ENCODE results near the gene GMNN. TPM values are rescaled to one million over a fixed set of nuclear protein-coding genes. Genes with fewer than 3 reads are reported as not detected.
A peak's percentile ranks its signal among the peaks of the same experiment; 100 is the strongest.

GMNN gene
- polyA plus RNA-seq, 1 donor (not counting 4 experiments of a cell fraction or from before 2014, with no cell fraction given) = 28.4 TPM

GRCh38 chr6:24824142-24824938, 49.6 kb downstream of the GMNN start:
- Histone ChIP-seq H3K9me1 (ENCODE audit: control insufficient read depth, extremely low read depth, insufficient read depth, low read length) (no peaks in the 10 kb centered on the region), H3K4me2 (ENCODE audit: control insufficient read depth, extremely low read depth, insufficient read depth, low read depth, low read length) (no peak overlapping the region), H3K9ac (ENCODE audit: control insufficient read depth, extremely low read depth, insufficient read depth, low read length) (no peak overlapping the region), H2AFZ (ENCODE audit: control insufficient read depth, low read length) (no peak overlapping the region), H3K9me3 (ENCODE audit: control insufficient read depth, low read depth, low read length) (no peaks in the 10 kb centered on the region), H3K4me3 (ENCODE audit: control insufficient read depth in 2 of 3, extremely low read depth in 1 of 3, insufficient read depth in 2 of 3, low read depth in 1 of 3, low read length in 3 of 3) (no peak overlapping the region), H3K36me3 (ENCODE audit: control insufficient read depth in 2 of 2, extremely low read depth in 1 of 2, insufficient read depth in 2 of 2, low read length in 2 of 2) (no peaks in the 10 kb centered on the region), H3K79me2 (ENCODE audit: control insufficient read depth, insufficient read depth, low read length) (no peaks in the 10 kb centered on the region), H3K27ac (ENCODE audit: control insufficient read depth, insufficient read depth, low read length) (no peak overlapping the region), H3K27me3 (ENCODE audit: control insufficient read depth, extremely low read depth, insufficient read depth, low read length) (no peaks in the 10 kb centered on the region), H3K4me1 (ENCODE audit: control insufficient read depth, extremely low read depth, insufficient read depth, low read length) (peaks cover 10% of the 10 kb centered on the region), H4K20me1 (ENCODE audit: control insufficient read depth, extremely low read depth, insufficient read depth, low read length) (no peaks in the 10 kb centered on the region)
- no peak for FAIRE-seq
- no peak for DNase-seq (ENCODE audit: low read depth, low spot score)
- TF ChIP-seq EZH2 (IDR thresholded peaks at IDR 0.05; ENCODE audit: low read length) (no peak), CTCF (optimal IDR thresholded peaks at IDR 0.05 in 1 of 3, IDR thresholded peaks at IDR 0.05 in 1 of 3, conservative IDR thresholded peaks at IDR 0.05 in 1 of 3; ENCODE audit: extremely low read depth in 1 of 3, insufficient read depth in 2 of 3, low read length in 3 of 3) (no peak)
- dilution Hi-C loops (cut with MboI; ENCODE audit: extremely low pct_ligation_motif_present, low sequenced_read_pairs) = no loop called here

DNA sequence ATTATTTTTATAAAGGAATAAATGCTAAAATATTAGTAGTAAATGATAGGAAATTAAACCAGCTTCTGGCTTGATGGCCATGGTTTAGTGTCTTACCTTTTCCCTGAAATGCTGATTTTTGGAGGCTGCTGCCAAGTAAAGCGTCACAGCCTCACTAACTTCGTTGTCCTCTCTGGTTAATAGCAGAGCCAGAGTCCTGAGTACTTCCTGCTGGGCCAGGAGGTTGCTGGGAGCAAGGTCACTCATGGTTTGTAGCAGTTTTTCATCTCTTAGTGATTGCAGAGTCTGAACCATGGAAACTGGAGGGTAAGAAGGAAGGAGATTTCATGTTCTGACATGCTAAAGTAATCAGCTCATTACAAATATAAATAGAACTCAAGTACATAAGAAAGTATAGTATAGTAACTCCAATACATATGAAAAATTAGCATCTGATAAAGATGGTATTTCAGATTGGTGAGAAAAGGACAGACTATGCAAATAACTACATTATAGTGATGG, 50.4 kb downstream of the GMNN start:
- no peaks in the 10 kb centered on the region for H3K27me3 ChIP-seq (ENCODE audit: control insufficient read depth, extremely low read depth, insufficient read depth, low read length)
- no peak for DNase-seq (ENCODE audit: low read depth, low spot score)
- no peak overlapping the region for H3K4me3 ChIP-seq (ENCODE audit: control insufficient read depth in 2 of 3, extremely low read depth in 1 of 3, insufficient read depth in 2 of 3, low read depth in 1 of 3, low read length in 3 of 3)
- H3K27ac ChIP-seq (ENCODE audit: control insufficient read depth, insufficient read depth, low read length) = no peak overlapping the region
- peaks cover 10% of the 10 kb centered on the region for H3K4me1 ChIP-seq (ENCODE audit: control insufficient read depth, extremely low read depth, insufficient read depth, low read length)
- H3K79me2 ChIP-seq (ENCODE audit: control insufficient read depth, insufficient read depth, low read length) = no peaks in the 10 kb centered on the region
- no peaks in the 10 kb centered on the region for H3K9me3 ChIP-seq (ENCODE audit: control insufficient read depth, low read depth, low read length)
- no peak for FAIRE-seq
- no peaks in the 10 kb centered on the region for H3K36me3 ChIP-seq (ENCODE audit: control insufficient read depth in 2 of 2, extremely low read depth in 1 of 2, insufficient read depth in 2 of 2, low read length in 2 of 2)
- H3K9me1 ChIP-seq (ENCODE audit: control insufficient read depth, extremely low read depth, insufficient read depth, low read length) = no peaks in the 10 kb centered on the region
- no peaks in the 10 kb centered on the region for H4K20me1 ChIP-seq (ENCODE audit: control insufficient read depth, extremely low read depth, insufficient read depth, low read length)
- dilution Hi-C loops (cut with MboI; ENCODE audit: extremely low pct_ligation_motif_present, low sequenced_read_pairs) = no loop called here
- H3K9ac ChIP-seq (ENCODE audit: control insufficient read depth, extremely low read depth, insufficient read depth, low read length) = no peak overlapping the region
- H3K4me2 ChIP-seq (ENCODE audit: control insufficient read depth, extremely low read depth, insufficient read depth, low read depth, low read length) = no peak overlapping the region
- no peak for TF ChIP-seq EZH2 (IDR thresholded peaks at IDR 0.05; ENCODE audit: low read length)
- TF ChIP-seq CTCF (optimal IDR thresholded peaks at IDR 0.05 in 1 of 3, IDR thresholded peaks at IDR 0.05 in 1 of 3, conservative IDR thresholded peaks at IDR 0.05 in 1 of 3; ENCODE audit: extremely low read depth in 1 of 3, insufficient read depth in 2 of 3, low read length in 3 of 3) = no peak
- H2AFZ ChIP-seq (ENCODE audit: control insufficient read depth, low read length) = peak overlapping the region; percentile 62

All from keratinocyte (primary cell).